SU-DHL-6 (cell line): ENCODE results near the gene HBG2.

Experiments
- EZH2phosphoT487 ChIP-seq: fragments of 200-600 bp; sonication (generic), shearing (Covaris generic); conservative IDR thresholded peaks from 2 replicates; pipeline ENCODE4 v1.6.1; 2018; ENCODE audit warnings: mild to moderate bottlenecking, antibody characterized with exemption, low read length, moderate library complexity, mixed read lengths
- TF ChIP-seq, protein P1 (sequence below): fragments of 200-600 bp; sonication (generic); IDR thresholded peaks from one replicate; pipeline ENCODE4 v1.5.1; 2017; ENCODE audit warnings: antibody characterized with exemption, mild to moderate bottlenecking, low read length, moderate library complexity; ENCODE audit not compliant: insufficient read depth, poor library complexity, severe bottlenecking

GRCh38 chr11:5252919-5253265 is 1.7 kb downstream of the HBG2 start:
- TF ChIP-seq, protein P1, sequence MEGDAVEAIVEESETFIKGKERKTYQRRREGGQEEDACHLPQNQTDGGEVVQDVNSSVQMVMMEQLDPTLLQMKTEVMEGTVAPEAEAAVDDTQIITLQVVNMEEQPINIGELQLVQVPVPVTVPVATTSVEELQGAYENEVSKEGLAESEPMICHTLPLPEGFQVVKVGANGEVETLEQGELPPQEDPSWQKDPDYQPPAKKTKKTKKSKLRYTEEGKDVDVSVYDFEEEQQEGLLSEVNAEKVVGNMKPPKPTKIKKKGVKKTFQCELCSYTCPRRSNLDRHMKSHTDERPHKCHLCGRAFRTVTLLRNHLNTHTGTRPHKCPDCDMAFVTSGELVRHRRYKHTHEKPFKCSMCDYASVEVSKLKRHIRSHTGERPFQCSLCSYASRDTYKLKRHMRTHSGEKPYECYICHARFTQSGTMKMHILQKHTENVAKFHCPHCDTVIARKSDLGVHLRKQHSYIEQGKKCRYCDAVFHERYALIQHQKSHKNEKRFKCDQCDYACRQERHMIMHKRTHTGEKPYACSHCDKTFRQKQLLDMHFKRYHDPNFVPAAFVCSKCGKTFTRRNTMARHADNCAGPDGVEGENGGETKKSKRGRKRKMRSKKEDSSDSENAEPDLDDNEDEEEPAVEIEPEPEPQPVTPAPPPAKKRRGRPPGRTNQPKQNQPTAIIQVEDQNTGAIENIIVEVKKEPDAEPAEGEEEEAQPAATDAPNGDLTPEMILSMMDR, result no peak
- TF ChIP-seq EZH2phosphoT487, result no peak
